Dedifferentiated amniotic fluid mesenchymal stem cell (primary cell): Measurements from ENCODE around the gene LSM7.
A peak's percentile ranks its signal among the peaks of the same experiment; 100 is the strongest.
"Not testable (repeated sequence)": the region's sequence is repeated elsewhere in the genome, so short reads cannot be mapped to it uniquely, and the experiment has no call there.

ENCODE experiments used
- DNase-seq: peaks from one replicate; pipeline ENCODE4 v3.0.0-alpha.2; 2016; ENCODE audit errors: extremely low spot score

LSM7 gene

GRCh38 chr19:2302319-2303210, 25.8 kb downstream of the LSM7 start:
- DNase-seq: no peak

- no peak for DNase-seq
Measured at GRCh38 chr19:2300533-2300932, 27.9 kb downstream of the LSM7 start.

- no peak for DNase-seq
Measured at GRCh38 chr19:2296141-2296540, 32.2 kb downstream of the LSM7 start.

- peak; percentile 54 for DNase-seq
Measured at GRCh38 chr19:2294687-2295335, 33.6 kb downstream of the LSM7 start.

- DNase-seq: no peak
Measured at GRCh38 chr19:2291185-2291751, 37.1 kb downstream of the LSM7 start.

GRCh38 chr19:2290441-2291184, 37.8 kb downstream of the LSM7 start:
- no peak for DNase-seq

- no peak for DNase-seq
Measured at GRCh38 chr19:2289714-2290435, 38.5 kb downstream of the LSM7 start.

- no peak for DNase-seq
Measured at GRCh38 chr19:2288818-2289713, 39.3 kb downstream of the LSM7 start.

GRCh38 chr19:2288338-2288817, 40.0 kb downstream of the LSM7 start:
- no peak for DNase-seq

- DNase-seq: no peak
Measured at GRCh38 chr19:2287585-2288337, 40.6 kb downstream of the LSM7 start.

GRCh38 chr19:2286402-2287140, 41.8 kb downstream of the LSM7 start:
- no peak for DNase-seq

GRCh38 chr19:2283835-2284507, 44.4 kb downstream of the LSM7 start:
- no peak for DNase-seq

- no peak for DNase-seq
Measured at GRCh38 chr19:2282862-2283237, 45.5 kb downstream of the LSM7 start.

- no peak for DNase-seq
Measured at GRCh38 chr19:2282062-2282861, 46.1 kb downstream of the LSM7 start, which contains the start of gene PEAK3. Gene PEAK3, minus strand, starts transcription at chr19:2282175. Its CDS starts 1,244 bp downstream, at chr19:2280931.

- DNase-seq: not testable (repeated sequence)
Measured at GRCh38 chr19:2281265-2282061, 46.9 kb downstream of the LSM7 start.

GRCh38 chr19:2280633-2281264, 47.6 kb downstream of the LSM7 start:
- DNase-seq: no peak
